OCI-LY7 (cell line): ENCODE measurements around the gene SMAD5.

Experiments
- EZH2phosphoT487 ChIP-seq: fragments of 200-600 bp; sonication (generic); IDR thresholded peaks from 2 replicates; pipeline ENCODE4 v1.6.1; 2018; ENCODE audit warnings: low read depth, borderline replicate concordance, mild to moderate bottlenecking, mixed run types, antibody characterized with exemption, low read length, moderate library complexity, mixed read lengths
- TF ChIP-seq, protein P1 (sequence below): fragments of 200-600 bp; sonication (generic); conservative IDR thresholded peaks from 2 replicates; pipeline ENCODE4 v1.5.1; 2014; ENCODE audit warnings: mild to moderate bottlenecking, antibody characterized with exemption, low read length, moderate library complexity, mixed read lengths

DNA sequence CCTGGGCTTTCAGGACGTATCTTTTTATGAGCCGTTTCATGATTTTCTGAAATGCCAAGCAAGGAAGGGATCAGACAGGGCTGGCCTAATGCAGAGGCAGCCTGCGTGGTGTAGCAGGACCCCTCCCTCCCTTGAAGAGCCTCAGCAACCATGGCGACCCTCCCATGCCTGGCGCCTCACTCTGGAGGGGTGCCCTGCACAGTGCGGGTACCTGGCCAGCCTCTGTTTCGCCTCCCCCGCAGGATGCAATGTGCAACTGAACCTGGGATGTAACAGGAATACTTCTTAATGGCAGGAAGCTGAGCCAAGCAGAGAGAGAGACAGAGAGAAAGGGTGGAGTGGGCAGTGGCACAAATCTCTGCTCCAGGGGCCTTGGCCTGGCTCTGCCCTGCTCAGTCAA is 83.6 kb downstream of the SMAD5 start:
- TF ChIP-seq, protein P1, sequence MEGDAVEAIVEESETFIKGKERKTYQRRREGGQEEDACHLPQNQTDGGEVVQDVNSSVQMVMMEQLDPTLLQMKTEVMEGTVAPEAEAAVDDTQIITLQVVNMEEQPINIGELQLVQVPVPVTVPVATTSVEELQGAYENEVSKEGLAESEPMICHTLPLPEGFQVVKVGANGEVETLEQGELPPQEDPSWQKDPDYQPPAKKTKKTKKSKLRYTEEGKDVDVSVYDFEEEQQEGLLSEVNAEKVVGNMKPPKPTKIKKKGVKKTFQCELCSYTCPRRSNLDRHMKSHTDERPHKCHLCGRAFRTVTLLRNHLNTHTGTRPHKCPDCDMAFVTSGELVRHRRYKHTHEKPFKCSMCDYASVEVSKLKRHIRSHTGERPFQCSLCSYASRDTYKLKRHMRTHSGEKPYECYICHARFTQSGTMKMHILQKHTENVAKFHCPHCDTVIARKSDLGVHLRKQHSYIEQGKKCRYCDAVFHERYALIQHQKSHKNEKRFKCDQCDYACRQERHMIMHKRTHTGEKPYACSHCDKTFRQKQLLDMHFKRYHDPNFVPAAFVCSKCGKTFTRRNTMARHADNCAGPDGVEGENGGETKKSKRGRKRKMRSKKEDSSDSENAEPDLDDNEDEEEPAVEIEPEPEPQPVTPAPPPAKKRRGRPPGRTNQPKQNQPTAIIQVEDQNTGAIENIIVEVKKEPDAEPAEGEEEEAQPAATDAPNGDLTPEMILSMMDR: no peak
- no peak for TF ChIP-seq EZH2phosphoT487
